H9 (cell line): Measurements from ENCODE around the gene NIN. TPM values are rescaled to one million over a fixed set of nuclear protein-coding genes. Genes with fewer than 3 reads are reported as not detected.

Experiments
- DNase-seq: peaks from one replicate; pipeline ENCODE4 v3.0.0-alpha.2; 2017
- H2AFZ ChIP-seq: one replicate; pipeline ENCODE4 v1.6.1; 2013; ENCODE audit warnings: mild to moderate bottlenecking, low read length, control low read depth, moderate library complexity
- H2AK5ac ChIP-seq: 2 replicates; pipeline ENCODE4 v1.6.1; 2013; ENCODE audit warnings: low read length, control low read depth, mixed read lengths; ENCODE audit not compliant: insufficient read length
- H2BK120ac ChIP-seq: one replicate; pipeline ENCODE4 v1.6.1; 2013; ENCODE audit warnings: low read depth, mild to moderate bottlenecking, low read length, control low read depth, inconsistent platforms; ENCODE audit not compliant: poor library complexity, severe bottlenecking
- H2BK12ac ChIP-seq: 2 replicates; pipeline ENCODE4 v1.6.1; 2013; ENCODE audit warnings: low read length, control low read depth, mixed read lengths, low read depth; ENCODE audit not compliant: insufficient read length
- H2BK15ac ChIP-seq: 2 replicates; pipeline ENCODE4 v1.6.1; 2013; ENCODE audit warnings: low read depth, low read length, control low read depth
- H2BK20ac ChIP-seq: one replicate; pipeline ENCODE4 v1.6.1; 2013; ENCODE audit warnings: low read depth, mild to moderate bottlenecking, low read length, control low read depth, inconsistent platforms; ENCODE audit not compliant: poor library complexity, severe bottlenecking
- H2BK5ac ChIP-seq: 2 replicates; pipeline ENCODE4 v1.6.1; 2013; ENCODE audit warnings: low read length, control low read depth, mixed read lengths; ENCODE audit not compliant: insufficient read length
- H3K14ac ChIP-seq: 2 replicates; pipeline ENCODE4 v1.6.1; 2013; ENCODE audit warnings: low read length, control low read depth; ENCODE audit not compliant: insufficient read depth
- H3K18ac ChIP-seq: 2 replicates; pipeline ENCODE4 v1.6.1; 2013; ENCODE audit warnings: low read depth, mild to moderate bottlenecking, mixed read lengths, low read length, control low read depth; ENCODE audit not compliant: insufficient read length
- H3K23ac ChIP-seq: 2 replicates; pipeline ENCODE4 v1.6.1; 2013; ENCODE audit warnings: low read length, control low read depth, mixed read lengths, low read depth; ENCODE audit not compliant: insufficient read length
- H3K23me2 ChIP-seq: 2 replicates; pipeline ENCODE4 v1.6.1; 2013; ENCODE audit warnings: low read depth, mild to moderate bottlenecking, mixed read lengths, low read length, control low read depth; ENCODE audit not compliant: insufficient read length, poor library complexity, severe bottlenecking
- H3K27ac ChIP-seq: 2 replicates; pipeline ENCODE4 v1.5.1; 2013; ENCODE audit warnings: low read length, control low read depth, mixed read lengths, low read depth; ENCODE audit not compliant: insufficient read length
- H3K27me3 ChIP-seq: 2 replicates; pipeline ENCODE4 v1.6.1; 2013; ENCODE audit warnings: low read length, control low read depth, inconsistent platforms; ENCODE audit not compliant: insufficient read depth
- H3K4ac ChIP-seq: 2 replicates; pipeline ENCODE4 v1.6.1; 2013; ENCODE audit warnings: low read depth, mild to moderate bottlenecking, control low read depth, inconsistent platforms, low read length, moderate library complexity
- H3K4me1 ChIP-seq: 2 replicates; pipeline ENCODE4 v1.6.1; 2013; ENCODE audit warnings: low read length, control low read depth, inconsistent platforms; ENCODE audit not compliant: insufficient read depth
- H3K4me2 ChIP-seq: 2 replicates; pipeline ENCODE4 v1.6.1; 2013; ENCODE audit warnings: low read length, control low read depth, mixed read lengths; ENCODE audit not compliant: insufficient read length, insufficient read depth
- H3K56ac ChIP-seq: 2 replicates; pipeline ENCODE4 v1.6.1; 2013; ENCODE audit warnings: low read depth, mild to moderate bottlenecking, mixed read lengths, low read length, control low read depth; ENCODE audit not compliant: insufficient read length
- H3K79me1 ChIP-seq: 2 replicates; pipeline ENCODE4 v1.6.1; 2013; ENCODE audit warnings: low read depth, mild to moderate bottlenecking, moderate library complexity, low read length, control low read depth, inconsistent platforms; ENCODE audit not compliant: insufficient read depth, poor library complexity, severe bottlenecking
- H3K79me2 ChIP-seq: 2 replicates; pipeline ENCODE4 v1.6.1; 2013; ENCODE audit warnings: low read length, control low read depth, inconsistent platforms; ENCODE audit not compliant: insufficient read depth
- H3K9ac ChIP-seq: 2 replicates; pipeline ENCODE4 v1.6.1; 2013; ENCODE audit warnings: low read length, control low read depth, mixed read lengths; ENCODE audit not compliant: insufficient read length; ENCODE audit errors: extremely low read depth
- H3K9me3 ChIP-seq: one replicate; pipeline ENCODE4 v1.6.1; 2013; ENCODE audit warnings: low read depth, low read length, inconsistent platforms; ENCODE audit not compliant: control insufficient read depth
- H3T11ph ChIP-seq: one replicate; pipeline ENCODE4 v1.6.1; 2013; ENCODE audit warnings: mild to moderate bottlenecking, low read length, control low read depth, inconsistent platforms
- H4K20me1 ChIP-seq: one replicate; pipeline ENCODE4 v1.6.1; 2013; ENCODE audit not compliant: control insufficient read depth, insufficient read length, insufficient read depth
- H4K5ac ChIP-seq: 2 replicates; pipeline ENCODE4 v1.6.1; 2013; ENCODE audit warnings: low read depth, mild to moderate bottlenecking, mixed read lengths, low read length, control low read depth; ENCODE audit not compliant: insufficient read length
- H4K8ac ChIP-seq: replicated peaks from 2 replicates; pipeline ENCODE4 v1.6.1; 2013; ENCODE audit warnings: low read length, control low read depth, mixed read lengths, low read depth; ENCODE audit not compliant: insufficient read length
- H4K91ac ChIP-seq: 2 replicates; pipeline ENCODE4 v1.6.1; 2013; ENCODE audit warnings: low read depth, mild to moderate bottlenecking, moderate library complexity, mixed read lengths, low read length, control low read depth; ENCODE audit not compliant: insufficient read length
- H3K27ac Mint-ChIP-seq, 3 experiments: 2 replicates in 2 of 3; 3 replicates in 1 of 3; pipeline ENCODE4 v1.8.0; 2020 to 2021; ENCODE audit warnings: mixed read lengths in 3 of 3, mild to moderate bottlenecking in 1 of 3, moderate library complexity in 1 of 3
- H3K27me3 Mint-ChIP-seq: 2 replicates; pipeline ENCODE4 v1.8.0; 2021; ENCODE audit warnings: low read depth, mild to moderate bottlenecking, moderate library complexity, mixed read lengths
- H3K36me3 Mint-ChIP-seq, 3 experiments: 2 replicates in 2 of 3; 3 replicates in 1 of 3; pipeline ENCODE4 v1.8.0; 2020 to 2021; ENCODE audit warnings: low read depth in 3 of 3, mixed read lengths in 3 of 3; ENCODE audit not compliant: insufficient read depth in 1 of 3
- H3K4me1 Mint-ChIP-seq, 2 experiments: 2 replicates each; pipeline ENCODE4 v1.8.0; 2020; ENCODE audit warnings: mixed read lengths in 2 of 2
- H3K4me3 Mint-ChIP-seq, 2 experiments: 2 replicates in 1 of 2; 3 replicates in 1 of 2; pipeline ENCODE4 v1.8.0; 2020 to 2021; ENCODE audit warnings: mild to moderate bottlenecking in 2 of 2, mixed read lengths in 2 of 2, moderate library complexity in 1 of 2
- H3K9me3 Mint-ChIP-seq, 2 experiments: 2 replicates in 1 of 2; 3 replicates in 1 of 2; pipeline ENCODE4 v1.8.0; 2020; ENCODE audit warnings: mild to moderate bottlenecking in 2 of 2, mixed read lengths in 2 of 2, moderate library complexity in 1 of 2
- CTCF ChIP-seq: fragments of 200-600 bp; sonication (generic); conservative IDR thresholded peaks from 3 replicates; pipeline ENCODE4 v1.8.0; 2021; ENCODE audit warnings: antibody characterized with exemption, mild to moderate bottlenecking
- WGBS: extraction: QIAGEN DNeasy Blood & Tissue Kit; methylation state at CpG from one replicate; pipeline ENCODE4 v1.1.7; 2013; ENCODE audit warnings: missing lambda C conversion rate, low lambda C conversion rate, mixed read lengths; ENCODE audit not compliant: insufficient read length; ENCODE audit errors: extremely low coverage; 5-methylcytosine and 5-hydroxymethylcytosine counted together
- total RNA-seq: library from RNA; stranded (reverse); gene quantifications from 2 replicates; pipeline ENCODE4 v1.2.1, GENCODE V29; 2021

Gene NIN
- total RNA-seq, 1 experiment from 2014 or later: 18.4 TPM

- Histone ChIP-seq H4K20me1 (no peaks in the 10 kb centered on the region), H3K4me2 (no peak overlapping the region), H4K91ac (no peak overlapping the region), H3K79me2 (no peaks in the 10 kb centered on the region), H3K4ac (no peak overlapping the region), H3K56ac (no peak overlapping the region), H2BK120ac (no peak overlapping the region), H2BK12ac (no peak overlapping the region), H4K8ac (no peak overlapping the region), H3K27ac (no peak overlapping the region), H2BK5ac (no peak overlapping the region), H3K23me2 (no peaks in the 10 kb centered on the region), H3K18ac (no peak overlapping the region), H3K14ac (no peak overlapping the region), H3T11ph (no peak overlapping the region), H3K27me3 (no peaks in the 10 kb centered on the region), H2BK15ac (no peak overlapping the region), H3K4me1 (0 out of 2 replicates have a peak, but pooled peaks cover 3% of the 10 kb centered on the region), H3K9ac (no peak overlapping the region), H2BK20ac (no peak overlapping the region), H3K79me1 (no peaks in the 10 kb centered on the region), H3K9me3 (no peaks in the 10 kb centered on the region), H3K23ac (no peak overlapping the region), H2AFZ (no peak overlapping the region), H4K5ac (no peak overlapping the region), H2AK5ac (no peak overlapping the region)
- H3K27me3 Mint-ChIP-seq: no peaks in the 10 kb centered on the region
- no peak overlapping the region for H3K4me3 Mint-ChIP-seq
- H3K9me3 Mint-ChIP-seq: no peaks in the 10 kb centered on the region
- H3K27ac Mint-ChIP-seq: no peak overlapping the region
- TF ChIP-seq CTCF: no peak
- H3K4me1 Mint-ChIP-seq: peaks cover 11 to 12% of the 10 kb centered on the region in 2 experiments; a peak in 3 of 4 replicates
- peaks cover 0 to 6% (median 5%) of the 10 kb centered on the region in 3 experiments; a peak in 3 of 7 replicates for H3K36me3 Mint-ChIP-seq
- DNase-seq: no peak
- no CpG with 5 or more reads among the region's 1 CpG for WGBS
These were observed 30.9 kb downstream of the NIN start for GRCh38 chr14:50800032-50800431.
